GM19372 (cell line): ENCODE data around the gene CBLN3.
"Not testable (repeated sequence)": the region's sequence is repeated elsewhere in the genome, so short reads cannot be mapped to it uniquely, and the experiment has no call there.

Experiments
- ATAC-seq: cut with Tn5 transposase; IDR thresholded peaks from one replicate; pipeline ENCODE4 v1.9.1; 2021; ENCODE audit warnings: mild to moderate bottlenecking, low read depth, moderate library complexity; ENCODE audit not compliant: unreplicated experiment

Gene CBLN3

GRCh38 chr14:24387579-24387978 lies 41.9 kb downstream of the CBLN3 start:
- not testable (repeated sequence) for ATAC-seq

- no peak for ATAC-seq
These were observed 42.5 kb downstream of the CBLN3 start for GRCh38 chr14:24387009-24387345.

GRCh38 chr14:24385524-24385923 lies 43.9 kb downstream of the CBLN3 start:
- ATAC-seq, result no peak

- no peak for ATAC-seq
These were observed 45.3 kb downstream of the CBLN3 start for GRCh38 chr14:24384169-24384568.

GRCh38 chr14:24382064-24382371 lies 47.5 kb downstream of the CBLN3 start:
- ATAC-seq, result no peak

- no peak for ATAC-seq
These were observed 48.0 kb downstream of the CBLN3 start for GRCh38 chr14:24381363-24382063.

- no peak for ATAC-seq
These were observed 49.3 kb downstream of the CBLN3 start for GRCh38 chr14:24379907-24380730.

- ATAC-seq, result no peak
These were observed 50.2 kb downstream of the CBLN3 start for GRCh38 chr14:24378981-24379906.

- no peak for ATAC-seq
These were observed 51.1 kb downstream of the CBLN3 start for GRCh38 chr14:24378327-24378726.

GRCh38 chr14:24377657-24378056 lies 51.8 kb downstream of the CBLN3 start:
- ATAC-seq, result no peak

GRCh38 chr14:24377126-24377525 lies 52.3 kb downstream of the CBLN3 start:
- no peak for ATAC-seq
